Measurements from ENCODE around the gene IL1RAPL1.

DNA sequence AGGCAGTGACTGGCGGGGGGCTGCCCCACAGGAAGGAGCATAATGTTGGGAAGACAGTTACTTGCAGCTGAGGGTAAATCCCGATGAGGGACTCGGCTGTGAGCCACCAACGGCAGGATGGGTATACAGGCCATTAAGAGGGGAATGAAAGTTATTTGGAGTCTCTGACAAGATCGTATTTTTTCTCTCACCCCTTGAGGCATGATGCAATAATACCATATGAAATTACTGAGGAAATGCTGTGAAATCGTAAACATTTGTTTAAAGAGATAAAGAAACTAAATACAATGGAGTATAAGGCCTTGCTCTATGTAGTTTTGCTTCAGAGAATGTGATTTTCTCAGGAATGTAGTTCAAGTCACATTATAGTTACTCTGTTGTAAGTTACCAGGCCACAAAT, 12.7 kb downstream of the IL1RAPL1 start:
- TF ChIP-seq, protein P1, sequence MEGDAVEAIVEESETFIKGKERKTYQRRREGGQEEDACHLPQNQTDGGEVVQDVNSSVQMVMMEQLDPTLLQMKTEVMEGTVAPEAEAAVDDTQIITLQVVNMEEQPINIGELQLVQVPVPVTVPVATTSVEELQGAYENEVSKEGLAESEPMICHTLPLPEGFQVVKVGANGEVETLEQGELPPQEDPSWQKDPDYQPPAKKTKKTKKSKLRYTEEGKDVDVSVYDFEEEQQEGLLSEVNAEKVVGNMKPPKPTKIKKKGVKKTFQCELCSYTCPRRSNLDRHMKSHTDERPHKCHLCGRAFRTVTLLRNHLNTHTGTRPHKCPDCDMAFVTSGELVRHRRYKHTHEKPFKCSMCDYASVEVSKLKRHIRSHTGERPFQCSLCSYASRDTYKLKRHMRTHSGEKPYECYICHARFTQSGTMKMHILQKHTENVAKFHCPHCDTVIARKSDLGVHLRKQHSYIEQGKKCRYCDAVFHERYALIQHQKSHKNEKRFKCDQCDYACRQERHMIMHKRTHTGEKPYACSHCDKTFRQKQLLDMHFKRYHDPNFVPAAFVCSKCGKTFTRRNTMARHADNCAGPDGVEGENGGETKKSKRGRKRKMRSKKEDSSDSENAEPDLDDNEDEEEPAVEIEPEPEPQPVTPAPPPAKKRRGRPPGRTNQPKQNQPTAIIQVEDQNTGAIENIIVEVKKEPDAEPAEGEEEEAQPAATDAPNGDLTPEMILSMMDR (IDR thresholded peaks at IDR 0.05): no peak
- TF ChIP-seq RAD21 (conservative IDR thresholded peaks at IDR 0.05 in 1 of 2, IDR thresholded peaks at IDR 0.05 in 1 of 2): no peak
- TF ChIP-seq TP53 (CRISPR knock-in tag; IDR thresholded peaks at IDR 0.05): no peak
- no peak for TF ChIP-seq SREBF2 (IDR thresholded peaks at IDR 0.05)
- TF ChIP-seq SMC3 (IDR thresholded peaks at IDR 0.05): no peak
- TF ChIP-seq BHLHE40 (IDR thresholded peaks at IDR 0.05; ENCODE audit: low read depth, low read length): no peak
- no peak for TF ChIP-seq POLR2A (IDR thresholded peaks at IDR 0.05; ENCODE audit: low read length)
- TF ChIP-seq RCOR1 (IDR thresholded peaks at IDR 0.05; ENCODE audit: low read depth, low read length): no peak
- no peak for TF ChIP-seq NFE2L2 (conservative IDR thresholded peaks at IDR 0.05; ENCODE audit: low read length)
- TF ChIP-seq, protein P2, sequence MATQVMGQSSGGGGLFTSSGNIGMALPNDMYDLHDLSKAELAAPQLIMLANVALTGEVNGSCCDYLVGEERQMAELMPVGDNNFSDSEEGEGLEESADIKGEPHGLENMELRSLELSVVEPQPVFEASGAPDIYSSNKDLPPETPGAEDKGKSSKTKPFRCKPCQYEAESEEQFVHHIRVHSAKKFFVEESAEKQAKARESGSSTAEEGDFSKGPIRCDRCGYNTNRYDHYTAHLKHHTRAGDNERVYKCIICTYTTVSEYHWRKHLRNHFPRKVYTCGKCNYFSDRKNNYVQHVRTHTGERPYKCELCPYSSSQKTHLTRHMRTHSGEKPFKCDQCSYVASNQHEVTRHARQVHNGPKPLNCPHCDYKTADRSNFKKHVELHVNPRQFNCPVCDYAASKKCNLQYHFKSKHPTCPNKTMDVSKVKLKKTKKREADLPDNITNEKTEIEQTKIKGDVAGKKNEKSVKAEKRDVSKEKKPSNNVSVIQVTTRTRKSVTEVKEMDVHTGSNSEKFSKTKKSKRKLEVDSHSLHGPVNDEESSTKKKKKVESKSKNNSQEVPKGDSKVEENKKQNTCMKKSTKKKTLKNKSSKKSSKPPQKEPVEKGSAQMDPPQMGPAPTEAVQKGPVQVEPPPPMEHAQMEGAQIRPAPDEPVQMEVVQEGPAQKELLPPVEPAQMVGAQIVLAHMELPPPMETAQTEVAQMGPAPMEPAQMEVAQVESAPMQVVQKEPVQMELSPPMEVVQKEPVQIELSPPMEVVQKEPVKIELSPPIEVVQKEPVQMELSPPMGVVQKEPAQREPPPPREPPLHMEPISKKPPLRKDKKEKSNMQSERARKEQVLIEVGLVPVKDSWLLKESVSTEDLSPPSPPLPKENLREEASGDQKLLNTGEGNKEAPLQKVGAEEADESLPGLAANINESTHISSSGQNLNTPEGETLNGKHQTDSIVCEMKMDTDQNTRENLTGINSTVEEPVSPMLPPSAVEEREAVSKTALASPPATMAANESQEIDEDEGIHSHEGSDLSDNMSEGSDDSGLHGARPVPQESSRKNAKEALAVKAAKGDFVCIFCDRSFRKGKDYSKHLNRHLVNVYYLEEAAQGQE (IDR thresholded peaks at IDR 0.05): no peak
- TF ChIP-seq, protein P3, sequence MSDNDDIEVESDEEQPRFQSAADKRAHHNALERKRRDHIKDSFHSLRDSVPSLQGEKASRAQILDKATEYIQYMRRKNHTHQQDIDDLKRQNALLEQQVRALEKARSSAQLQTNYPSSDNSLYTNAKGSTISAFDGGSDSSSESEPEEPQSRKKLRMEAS (IDR thresholded peaks at IDR 0.05): no peak
- TF ChIP-seq JUNB (IDR thresholded peaks at IDR 0.05): no peak
- TF ChIP-seq, protein P4, sequence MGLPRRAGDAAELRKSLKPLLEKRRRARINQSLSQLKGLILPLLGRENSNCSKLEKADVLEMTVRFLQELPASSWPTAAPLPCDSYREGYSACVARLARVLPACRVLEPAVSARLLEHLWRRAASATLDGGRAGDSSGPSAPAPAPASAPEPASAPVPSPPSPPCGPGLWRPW (IDR thresholded peaks at IDR 0.05): no peak
- no peak for TF ChIP-seq FOSB (CRISPR knock-in tag; IDR thresholded peaks at IDR 0.05)
